ENCODE results near the gene CDK5RAP3.

The CDK5RAP3 gene

DNA sequence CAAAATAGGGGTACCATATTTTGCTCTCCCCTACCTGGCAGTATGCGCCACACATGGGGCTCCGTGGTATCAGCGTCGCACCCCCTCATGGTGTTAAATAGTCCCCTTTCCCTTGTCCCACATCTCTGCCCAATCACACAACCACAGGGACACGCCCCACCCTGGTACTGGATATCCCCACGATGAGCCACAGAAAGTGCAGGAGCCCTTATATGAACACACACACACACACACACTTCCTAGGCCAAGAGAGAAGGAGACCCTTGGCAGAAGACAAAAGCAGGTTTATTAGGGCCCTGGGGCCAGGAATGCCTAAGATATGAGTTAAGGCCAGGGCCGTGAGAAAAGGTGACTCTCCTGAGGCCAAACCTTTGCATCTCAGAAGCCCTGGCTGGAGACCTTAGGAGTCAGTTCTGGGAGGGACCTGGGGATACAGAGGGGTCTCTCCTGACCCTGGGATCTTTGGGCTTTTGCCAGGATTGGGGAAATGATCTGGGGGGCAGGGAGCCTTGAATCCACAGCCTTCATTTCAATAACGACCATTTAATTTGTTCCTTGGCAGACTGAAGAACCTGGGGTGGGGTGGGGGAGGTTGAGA lies 55.1 kb downstream of the CDK5RAP3 start:
- Histone ChIP-seq H3K79me2 (ENCODE audit: insufficient read depth, low read depth) (no peaks in the 10 kb centered on the region), H3K27me3 (ENCODE audit: insufficient read depth, low read depth) (no peaks in the 10 kb centered on the region), H3K4me3 (IDR thresholded peaks at IDR 0.05; ENCODE audit: insufficient read depth, low read depth, low read length) (no peak overlapping the region), H3K27ac (no peak overlapping the region), H4K20me1 (ENCODE audit: insufficient read depth) (no peaks in the 10 kb centered on the region), H3K4me2 (peak overlapping the region; percentile 85), H3K9ac (no peak overlapping the region), H3K4me1 (ENCODE audit: low read depth, poor library complexity, severe bottlenecking) (peaks cover 28% of the 10 kb centered on the region), H2AFZ (ENCODE audit: low read depth) (peak overlapping the region; percentile 14; the same call in 1 of the 2 replicates), H3K36me3 (ENCODE audit: insufficient read depth) (no peaks in the 10 kb centered on the region)
- TF ChIP-seq, protein P1, sequence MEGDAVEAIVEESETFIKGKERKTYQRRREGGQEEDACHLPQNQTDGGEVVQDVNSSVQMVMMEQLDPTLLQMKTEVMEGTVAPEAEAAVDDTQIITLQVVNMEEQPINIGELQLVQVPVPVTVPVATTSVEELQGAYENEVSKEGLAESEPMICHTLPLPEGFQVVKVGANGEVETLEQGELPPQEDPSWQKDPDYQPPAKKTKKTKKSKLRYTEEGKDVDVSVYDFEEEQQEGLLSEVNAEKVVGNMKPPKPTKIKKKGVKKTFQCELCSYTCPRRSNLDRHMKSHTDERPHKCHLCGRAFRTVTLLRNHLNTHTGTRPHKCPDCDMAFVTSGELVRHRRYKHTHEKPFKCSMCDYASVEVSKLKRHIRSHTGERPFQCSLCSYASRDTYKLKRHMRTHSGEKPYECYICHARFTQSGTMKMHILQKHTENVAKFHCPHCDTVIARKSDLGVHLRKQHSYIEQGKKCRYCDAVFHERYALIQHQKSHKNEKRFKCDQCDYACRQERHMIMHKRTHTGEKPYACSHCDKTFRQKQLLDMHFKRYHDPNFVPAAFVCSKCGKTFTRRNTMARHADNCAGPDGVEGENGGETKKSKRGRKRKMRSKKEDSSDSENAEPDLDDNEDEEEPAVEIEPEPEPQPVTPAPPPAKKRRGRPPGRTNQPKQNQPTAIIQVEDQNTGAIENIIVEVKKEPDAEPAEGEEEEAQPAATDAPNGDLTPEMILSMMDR (conservative IDR thresholded peaks at IDR 0.05; ENCODE audit: low read depth, low read length) = no peak

- H3K4me2 ChIP-seq = peak overlapping the region; percentile 85; the same call in 1 of the 2 replicates
- peaks cover 28% of the 10 kb centered on the region for H3K4me1 ChIP-seq (ENCODE audit: low read depth, poor library complexity, severe bottlenecking)
- no peaks in the 10 kb centered on the region for H3K36me3 ChIP-seq (ENCODE audit: insufficient read depth)
- H3K9ac ChIP-seq = no peak overlapping the region
- peak overlapping the region; percentile 36; the same call in 1 of the 2 replicates for H2AFZ ChIP-seq (ENCODE audit: low read depth)
- no peak overlapping the region for H3K27ac ChIP-seq
- no peaks in the 10 kb centered on the region for H3K79me2 ChIP-seq (ENCODE audit: insufficient read depth, low read depth)
- no peaks in the 10 kb centered on the region; the same call in 1 of the 2 replicates for H3K27me3 ChIP-seq (ENCODE audit: insufficient read depth, low read depth)
- no peak overlapping the region for H3K4me3 ChIP-seq (IDR thresholded peaks at IDR 0.05; ENCODE audit: insufficient read depth, low read depth, low read length)
- no peaks in the 10 kb centered on the region for H4K20me1 ChIP-seq (ENCODE audit: insufficient read depth)
- TF ChIP-seq, protein P1 (conservative IDR thresholded peaks at IDR 0.05; ENCODE audit: low read depth, low read length) = peak; percentile 88
Measured at GRCh38 chr17:48026502-48027321, 55.8 kb downstream of the CDK5RAP3 start.

GRCh38 chr17:48027322-48027981 lies 56.5 kb downstream of the CDK5RAP3 start:
- no peaks in the 10 kb centered on the region; the same call in 1 of the 2 replicates for H3K27me3 ChIP-seq (ENCODE audit: insufficient read depth, low read depth)
- no peak overlapping the region for H3K4me3 ChIP-seq (IDR thresholded peaks at IDR 0.05; ENCODE audit: insufficient read depth, low read depth, low read length)
- no peak overlapping the region for H2AFZ ChIP-seq (ENCODE audit: low read depth)
- peaks cover 26% of the 10 kb centered on the region for H3K4me1 ChIP-seq (ENCODE audit: low read depth, poor library complexity, severe bottlenecking)
- H3K4me2 ChIP-seq = no peak overlapping the region
- H3K27ac ChIP-seq = no peak overlapping the region
- no peak overlapping the region for H3K9ac ChIP-seq
- no peaks in the 10 kb centered on the region for H4K20me1 ChIP-seq (ENCODE audit: insufficient read depth)
- no peaks in the 10 kb centered on the region for H3K79me2 ChIP-seq (ENCODE audit: insufficient read depth, low read depth)
- no peaks in the 10 kb centered on the region for H3K36me3 ChIP-seq (ENCODE audit: insufficient read depth)
- TF ChIP-seq, protein P1 (conservative IDR thresholded peaks at IDR 0.05; ENCODE audit: low read depth, low read length) = no peak

DNA sequence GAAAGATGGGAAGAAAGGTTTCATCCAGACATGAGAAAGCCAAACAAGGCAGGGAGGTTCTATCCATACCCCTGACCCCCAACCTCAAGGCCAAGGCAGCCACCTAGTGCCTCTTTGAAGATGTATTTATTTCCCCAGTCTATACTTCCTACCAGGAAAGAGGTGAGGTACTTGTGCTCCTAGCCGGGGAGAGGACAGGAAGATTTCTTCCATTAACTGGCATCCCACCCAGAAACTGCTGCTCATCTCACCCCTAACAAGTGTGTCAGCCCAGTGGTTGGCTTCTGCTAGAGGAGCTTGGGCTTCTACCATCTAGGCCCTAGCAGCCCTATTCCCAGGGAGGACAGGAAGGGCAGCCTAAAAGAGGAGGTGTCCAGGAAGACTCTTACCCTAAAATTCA lies 57.8 kb downstream of the CDK5RAP3 start:
- no peak overlapping the region for H3K4me2 ChIP-seq
- H3K9ac ChIP-seq = no peak overlapping the region
- no peaks in the 10 kb centered on the region for H3K36me3 ChIP-seq (ENCODE audit: insufficient read depth)
- TF ChIP-seq, protein P1 (conservative IDR thresholded peaks at IDR 0.05; ENCODE audit: low read depth, low read length) = no peak
- H3K4me3 ChIP-seq (IDR thresholded peaks at IDR 0.05; ENCODE audit: insufficient read depth, low read depth, low read length) = no peak overlapping the region
- H3K27ac ChIP-seq = no peak overlapping the region
- H3K79me2 ChIP-seq (ENCODE audit: insufficient read depth, low read depth) = no peaks in the 10 kb centered on the region
- H4K20me1 ChIP-seq (ENCODE audit: insufficient read depth) = no peaks in the 10 kb centered on the region
- H2AFZ ChIP-seq (ENCODE audit: low read depth) = no peak overlapping the region
- H3K4me1 ChIP-seq (ENCODE audit: low read depth, poor library complexity, severe bottlenecking) = peaks cover 15% of the 10 kb centered on the region
- no peaks in the 10 kb centered on the region; the same call in 1 of the 2 replicates for H3K27me3 ChIP-seq (ENCODE audit: insufficient read depth, low read depth)

Measured in KMS-11 (cell line).